ENCODE data around the gene KRT33B.

DNA sequence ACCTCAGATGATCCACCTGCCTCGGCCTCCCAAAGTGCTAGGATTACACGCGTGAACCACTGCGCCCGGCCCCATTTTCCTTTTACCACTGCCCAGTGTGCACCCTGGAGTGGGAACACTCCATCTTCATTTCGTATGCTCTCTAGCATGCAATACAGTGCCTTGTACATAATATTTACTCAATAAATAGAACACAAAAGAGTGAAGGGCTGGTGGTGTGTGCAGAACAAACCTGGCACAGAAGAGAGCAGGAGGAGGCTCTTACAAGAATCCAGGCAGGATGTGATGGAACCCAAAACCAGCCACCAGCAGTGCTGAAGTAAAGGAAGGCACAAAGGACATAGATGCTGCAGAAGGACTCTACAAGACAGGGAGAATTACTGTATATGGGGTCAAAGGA lies 47.5 kb upstream of the KRT33B start:
- TF ChIP-seq CTCF (IDR thresholded peaks at IDR 0.05) (no peak), POLR2A (IDR thresholded peaks at IDR 0.05) (no peak)

Measured in lower leg skin (tissue), 3 donors.